IPS-18a (cell line): ENCODE results near the gene NUDCD3.

Experiments
- H3K27ac ChIP-seq: one replicate; pipeline ENCODE4 v1.5.1; 2013; ENCODE audit warnings: low read length
- H3K27me3 ChIP-seq: one replicate; pipeline ENCODE4 v1.6.1; 2013; ENCODE audit warnings: mild to moderate bottlenecking, low read length; ENCODE audit not compliant: control insufficient read depth, insufficient read depth
- H3K36me3 ChIP-seq: one replicate; pipeline ENCODE4 v1.6.1; 2013; ENCODE audit warnings: low read depth, low read length; ENCODE audit not compliant: control insufficient read depth
- H3K4me1 ChIP-seq: one replicate; pipeline ENCODE4 v1.6.1; 2013; ENCODE audit warnings: low read depth, low read length; ENCODE audit not compliant: control insufficient read depth
- H3K4me3 ChIP-seq: one replicate; pipeline ENCODE4 v1.5.1; 2013; ENCODE audit warnings: low read length
- H3K9ac ChIP-seq: one replicate; pipeline ENCODE4 v1.6.1; 2013; ENCODE audit warnings: mild to moderate bottlenecking, low read length, moderate library complexity
- H3K9me3 ChIP-seq: one replicate; pipeline ENCODE4 v1.6.1; 2013; ENCODE audit warnings: low read depth, low read length; ENCODE audit not compliant: control insufficient read depth

The NUDCD3 gene

DNA sequence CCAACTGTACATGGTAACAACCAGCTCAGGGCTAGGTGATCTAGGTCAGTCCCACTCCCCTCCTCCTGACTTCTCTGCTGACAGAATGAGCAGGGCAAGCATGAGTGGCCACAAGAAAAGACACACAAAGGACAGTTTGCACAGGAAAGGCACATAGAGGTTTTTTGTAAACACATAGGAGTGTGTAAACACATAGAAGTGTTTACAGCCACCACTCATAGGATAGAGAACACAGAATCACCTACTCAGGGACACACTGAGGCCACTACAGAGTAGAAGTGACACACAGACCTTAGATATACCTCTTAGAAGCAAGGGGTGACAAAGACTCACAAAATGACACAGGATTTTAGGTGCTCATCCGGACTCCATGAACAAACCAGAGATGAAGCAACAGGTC lies 19.0 kb downstream of the NUDCD3 start:
- Histone ChIP-seq H3K4me3 (no peak overlapping the region), H3K36me3 (peaks cover 41% of the 10 kb centered on the region), H3K9ac (no peak overlapping the region), H3K27me3 (no peaks in the 10 kb centered on the region), H3K9me3 (no peaks in the 10 kb centered on the region), H3K4me1 (no peaks in the 10 kb centered on the region), H3K27ac (no peak overlapping the region)

DNA sequence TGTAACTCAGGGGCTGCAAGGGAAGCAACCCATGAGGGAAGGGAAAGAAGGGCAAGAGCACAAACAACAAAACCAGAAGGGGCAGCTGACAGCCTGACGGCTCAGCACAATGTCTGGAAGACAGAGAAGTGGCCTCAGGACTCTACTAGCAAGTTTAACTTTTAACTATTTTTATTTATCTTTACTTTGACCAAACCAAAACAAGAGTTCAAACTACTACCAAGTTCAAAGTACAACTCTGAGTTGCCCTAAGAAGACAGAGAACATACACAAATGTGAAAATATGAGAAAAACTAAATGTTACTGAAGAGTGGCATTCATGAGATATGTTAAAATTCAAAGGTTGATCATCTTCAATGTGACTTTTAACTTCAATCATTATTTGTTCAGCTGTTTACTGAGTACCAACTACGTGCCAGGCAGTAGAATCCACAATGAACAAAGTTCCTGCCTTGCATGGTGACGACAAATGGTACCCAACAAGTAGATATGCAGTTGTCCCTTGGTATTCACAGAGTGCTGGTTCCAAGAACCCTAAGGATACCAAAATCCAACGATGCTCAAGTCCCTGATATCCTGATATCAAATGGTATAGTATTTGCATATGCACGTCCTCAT lies 19.7 kb downstream of the NUDCD3 start:
- peaks cover 34% of the 10 kb centered on the region for H3K36me3 ChIP-seq
- H3K9me3 ChIP-seq: no peaks in the 10 kb centered on the region
- H3K4me1 ChIP-seq: no peaks in the 10 kb centered on the region
- no peak overlapping the region for H3K9ac ChIP-seq
- H3K27ac ChIP-seq: no peak overlapping the region
- H3K27me3 ChIP-seq: no peaks in the 10 kb centered on the region
- no peak overlapping the region for H3K4me3 ChIP-seq

DNA sequence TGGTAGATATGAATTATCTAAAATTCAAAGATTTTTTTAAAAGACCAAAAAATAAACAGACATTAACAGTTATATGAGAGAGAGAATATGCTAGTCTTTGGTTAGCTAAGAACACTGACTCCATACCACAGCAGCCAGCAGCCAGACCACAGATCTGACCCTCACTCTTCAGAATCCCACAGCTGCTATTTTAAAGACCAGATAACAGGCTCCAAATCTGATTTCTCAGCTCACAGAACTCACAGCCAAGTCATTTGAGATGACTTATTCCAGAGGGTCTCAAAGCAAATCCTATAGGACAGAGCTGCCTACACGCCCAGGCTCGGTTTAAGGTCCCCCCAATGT lies 20.4 kb downstream of the NUDCD3 start:
- Histone ChIP-seq H3K9ac (no peak overlapping the region), H3K36me3 (peaks cover 39% of the 10 kb centered on the region), H3K4me1 (no peaks in the 10 kb centered on the region), H3K4me3 (no peak overlapping the region), H3K9me3 (no peaks in the 10 kb centered on the region), H3K27me3 (no peaks in the 10 kb centered on the region), H3K27ac (no peak overlapping the region)

DNA sequence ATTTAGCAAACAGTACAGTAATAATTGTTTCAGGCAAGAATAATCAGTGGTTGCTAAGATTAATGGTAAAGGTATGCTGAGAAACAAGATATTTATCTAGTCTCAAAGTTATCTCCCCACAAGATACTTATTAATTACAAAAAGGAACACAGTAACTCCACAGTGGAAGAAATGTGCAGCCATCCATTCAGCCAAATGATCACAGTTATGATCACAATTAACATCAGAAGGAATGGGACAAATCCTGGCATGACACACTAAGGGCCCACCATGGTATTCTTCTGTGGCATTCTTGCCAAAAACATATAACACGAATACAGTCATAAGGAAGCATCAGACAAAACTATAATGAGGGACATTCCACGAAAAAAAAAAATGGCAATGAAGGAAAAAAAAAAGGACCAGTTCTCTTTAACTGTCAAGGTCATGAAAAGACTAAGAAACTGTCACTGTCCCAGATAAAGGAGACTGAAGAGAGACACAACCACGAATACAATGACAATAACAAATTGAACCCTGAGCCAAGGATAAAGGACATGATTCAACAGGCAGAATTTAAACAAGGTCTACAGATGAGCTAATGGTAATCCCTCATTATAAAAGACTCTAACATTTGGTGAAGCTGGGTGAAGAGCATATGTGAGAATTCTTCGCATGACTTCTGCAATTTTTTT lies 20.9 kb downstream of the NUDCD3 start:
- Histone ChIP-seq H3K27ac (no peak overlapping the region), H3K27me3 (no peaks in the 10 kb centered on the region), H3K9ac (no peak overlapping the region), H3K9me3 (no peaks in the 10 kb centered on the region), H3K4me3 (no peak overlapping the region), H3K36me3 (peaks cover 36% of the 10 kb centered on the region), H3K4me1 (no peaks in the 10 kb centered on the region)

DNA sequence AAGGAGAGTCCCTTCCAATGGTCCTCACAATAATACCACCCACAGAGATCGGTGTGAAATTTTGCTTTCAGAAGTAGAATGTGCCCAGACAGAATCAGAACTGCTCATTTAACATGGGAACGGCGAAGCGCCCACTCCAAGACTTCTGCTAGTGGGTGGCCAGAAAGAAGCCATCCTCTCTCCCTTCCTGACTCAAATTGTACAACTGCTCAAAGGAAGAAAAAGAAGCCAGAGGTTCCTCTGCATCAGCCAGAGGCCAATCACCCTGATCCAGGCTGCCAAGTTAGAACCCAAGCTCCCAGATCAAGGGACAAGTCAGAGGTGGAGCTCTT lies 23.3 kb downstream of the NUDCD3 start:
- H3K4me1 ChIP-seq: no peaks in the 10 kb centered on the region

DNA sequence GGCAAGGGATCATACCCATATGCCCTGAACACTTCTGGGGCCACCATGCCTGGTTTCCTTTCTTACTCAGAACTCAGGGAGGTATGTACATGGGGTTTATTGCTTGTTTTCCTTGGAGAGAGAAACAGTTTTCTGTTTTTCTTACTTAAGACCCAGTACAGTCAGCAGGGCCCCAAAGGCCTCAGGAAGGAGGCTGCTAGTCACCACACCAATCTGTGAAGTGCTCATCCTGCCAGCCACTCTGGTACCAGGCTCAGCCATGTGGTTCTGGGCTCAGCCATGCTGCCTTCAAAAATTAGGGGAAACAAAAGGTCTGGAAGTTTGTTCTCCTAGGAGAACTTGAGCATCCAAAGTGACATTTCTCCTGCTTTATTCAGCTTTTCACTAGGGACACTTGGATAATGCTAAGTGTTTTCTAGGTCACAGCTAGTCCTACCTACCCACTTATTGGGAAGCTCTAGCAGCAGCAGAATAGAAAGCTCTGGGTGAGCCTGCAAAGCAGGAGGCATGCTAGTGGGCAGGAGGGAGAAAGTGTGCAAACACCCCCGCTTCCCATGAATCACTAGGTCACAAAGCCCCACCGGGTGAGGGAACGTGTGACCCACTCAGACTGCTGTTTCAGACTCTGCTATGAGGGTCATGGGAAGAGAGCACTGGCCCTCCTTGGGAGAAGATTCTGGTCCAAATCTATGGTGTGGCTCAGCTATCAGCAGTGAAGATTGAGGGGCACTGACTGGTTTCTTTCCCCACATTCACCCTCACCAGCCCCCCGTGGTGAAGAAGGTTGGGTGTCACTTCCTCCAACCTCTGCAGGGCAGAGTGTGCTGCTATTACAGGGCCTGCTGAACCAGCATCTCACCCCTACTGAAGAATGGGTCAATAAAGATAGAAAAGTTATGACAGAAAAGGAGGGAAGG lies 23.9 kb downstream of the NUDCD3 start:
- Histone ChIP-seq H3K27me3 (no peaks in the 10 kb centered on the region), H3K27ac (no peak overlapping the region), H3K4me3 (no peak overlapping the region), H3K4me1 (no peaks in the 10 kb centered on the region), H3K9me3 (no peaks in the 10 kb centered on the region), H3K9ac (no peak overlapping the region), H3K36me3 (peaks cover 28% of the 10 kb centered on the region)

More for the DNA sequence above, 23.3 kb downstream of the NUDCD3 start:
- Histone ChIP-seq H3K27ac (no peak overlapping the region), H3K4me3 (no peak overlapping the region), H3K27me3 (no peaks in the 10 kb centered on the region), H3K36me3 (peaks cover 33% of the 10 kb centered on the region), H3K9me3 (no peaks in the 10 kb centered on the region), H3K9ac (no peak overlapping the region)

DNA sequence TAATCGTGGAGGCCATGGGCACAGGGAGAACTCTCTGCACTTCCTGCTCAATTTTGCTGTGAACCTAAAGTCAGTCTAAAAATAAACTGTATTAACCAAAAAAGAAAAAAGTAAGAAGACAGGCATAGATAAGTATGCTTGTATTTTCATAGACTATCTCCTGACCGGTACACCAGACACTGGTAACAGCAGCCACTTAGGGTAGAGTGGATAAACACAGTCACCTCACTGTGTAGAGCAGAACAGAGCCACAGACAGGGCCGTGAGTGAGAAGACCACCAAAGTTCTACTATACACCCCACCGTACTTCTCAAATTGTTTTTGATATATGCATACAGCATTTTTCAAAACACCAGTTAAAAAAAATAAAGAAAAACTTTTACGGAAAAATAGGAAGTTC lies 25.0 kb downstream of the NUDCD3 start:
- Histone ChIP-seq H3K27ac (no peak overlapping the region), H3K4me3 (no peak overlapping the region), H3K27me3 (no peaks in the 10 kb centered on the region), H3K4me1 (no peaks in the 10 kb centered on the region), H3K36me3 (peaks cover 22% of the 10 kb centered on the region), H3K9ac (no peak overlapping the region), H3K9me3 (no peaks in the 10 kb centered on the region)

DNA sequence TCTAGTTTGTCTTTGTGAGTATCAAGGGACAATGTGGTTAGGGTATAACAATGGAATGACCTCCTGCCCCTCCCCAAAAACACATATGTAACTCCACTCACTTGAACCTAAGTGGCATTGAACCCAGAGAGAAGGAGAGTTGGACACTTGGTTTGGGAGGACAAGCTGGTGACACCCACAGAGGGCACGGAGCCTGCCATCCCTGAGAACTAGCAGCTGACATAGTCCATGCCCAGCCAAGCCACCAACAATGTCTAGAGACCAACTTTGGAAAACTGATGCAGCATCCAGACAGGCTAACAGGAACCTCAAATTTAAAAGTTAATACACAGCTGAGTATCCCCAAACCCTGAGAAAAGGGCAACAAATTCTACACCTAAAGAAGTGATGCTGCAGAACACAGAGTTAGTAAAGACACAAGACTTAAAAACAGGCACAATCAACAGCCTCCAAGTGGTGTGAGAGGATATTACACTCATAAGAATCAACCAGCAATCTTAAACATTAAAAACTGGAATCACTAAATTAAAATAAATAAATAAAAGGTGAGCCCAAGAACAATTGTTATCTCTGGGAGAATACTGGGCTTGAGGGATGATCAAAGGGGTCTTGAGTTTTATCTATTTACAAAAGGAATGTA lies 27.2 kb downstream of the NUDCD3 start:
- H3K27me3 ChIP-seq: no peaks in the 10 kb centered on the region
- H3K9me3 ChIP-seq: no peaks in the 10 kb centered on the region
- H3K4me3 ChIP-seq: no peak overlapping the region
- H3K27ac ChIP-seq: no peak overlapping the region
- peaks cover 21% of the 10 kb centered on the region for H3K36me3 ChIP-seq
- no peaks in the 10 kb centered on the region for H3K4me1 ChIP-seq
- H3K9ac ChIP-seq: no peak overlapping the region

DNA sequence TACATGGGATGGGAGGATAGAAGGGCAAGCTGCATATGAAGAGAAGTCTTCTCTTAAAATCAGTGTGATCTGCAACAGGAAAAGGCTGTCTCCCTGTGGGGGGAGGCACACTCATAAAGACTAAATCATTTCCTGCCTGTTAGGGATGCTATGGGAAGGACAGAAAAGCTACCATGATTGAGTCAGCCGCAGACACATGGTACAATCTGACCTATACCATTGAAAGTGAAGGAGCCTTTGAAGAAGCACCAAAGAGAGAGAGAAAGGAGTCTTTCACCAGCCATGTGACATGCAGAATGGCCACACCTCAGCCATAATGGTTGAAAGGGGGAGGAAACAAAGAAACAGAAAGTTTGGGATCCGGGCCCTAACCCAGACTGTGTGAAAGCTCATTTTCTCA lies 29.1 kb downstream of the NUDCD3 start:
- Histone ChIP-seq H3K9ac (no peak overlapping the region), H3K9me3 (no peaks in the 10 kb centered on the region), H3K27me3 (no peaks in the 10 kb centered on the region), H3K36me3 (peaks cover 12% of the 10 kb centered on the region), H3K27ac (no peak overlapping the region), H3K4me1 (no peaks in the 10 kb centered on the region), H3K4me3 (no peak overlapping the region)

DNA sequence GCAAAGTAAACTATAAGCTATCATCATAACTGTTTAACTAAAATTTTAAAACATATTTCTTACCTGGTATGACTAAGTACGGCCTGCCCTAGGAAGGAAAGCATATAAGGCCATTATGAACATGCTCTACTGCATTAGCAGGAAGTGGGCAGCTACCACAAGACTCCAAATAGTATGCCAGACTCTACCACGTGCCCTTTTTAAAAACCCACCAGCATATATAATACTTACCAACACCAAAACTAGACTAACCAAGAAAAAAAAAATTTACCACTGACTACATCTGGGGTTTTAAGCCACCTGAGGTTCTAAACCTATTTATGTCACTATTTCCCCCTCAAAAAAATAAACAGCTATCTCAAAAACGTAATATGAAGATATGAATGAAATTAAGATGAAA lies 30.1 kb downstream of the NUDCD3 start:
- H3K9ac ChIP-seq: no peak overlapping the region
- no peak overlapping the region for H3K27ac ChIP-seq
- H3K36me3 ChIP-seq: peaks cover 9% of the 10 kb centered on the region
- no peaks in the 10 kb centered on the region for H3K4me1 ChIP-seq
- no peaks in the 10 kb centered on the region for H3K27me3 ChIP-seq
- no peak overlapping the region for H3K4me3 ChIP-seq
- H3K9me3 ChIP-seq: no peaks in the 10 kb centered on the region

DNA sequence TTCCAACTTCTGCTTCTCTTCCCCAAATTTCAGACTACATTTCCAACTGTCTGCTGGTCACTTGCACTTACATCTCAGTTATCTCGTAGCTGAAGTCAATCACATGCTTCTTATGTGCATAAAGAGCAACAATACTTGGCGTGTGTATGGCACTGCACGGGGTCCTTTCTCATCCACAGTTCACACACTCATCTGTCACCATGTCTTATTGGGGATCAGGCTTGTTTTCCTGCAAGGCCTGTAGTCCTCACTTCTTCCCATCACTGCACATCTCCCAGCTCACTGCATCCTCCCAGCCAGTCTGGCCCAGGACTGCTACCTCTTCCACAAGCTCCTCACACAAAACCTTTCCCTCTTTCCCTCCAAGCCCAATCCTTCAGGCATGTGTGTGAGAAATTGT lies 35.3 kb downstream of the NUDCD3 start:
- Histone ChIP-seq H3K4me3 (no peak overlapping the region), H3K36me3 (peaks cover 7% of the 10 kb centered on the region), H3K9ac (no peak overlapping the region), H3K27ac (no peak overlapping the region), H3K27me3 (no peaks in the 10 kb centered on the region), H3K9me3 (no peaks in the 10 kb centered on the region), H3K4me1 (no peaks in the 10 kb centered on the region)
